Daoy (cell line): Measurements from ENCODE around the gene PRR30. TPM values are rescaled to one million over a fixed set of nuclear protein-coding genes. Genes with fewer than 3 reads are reported as not detected.

Source experiments
- DNase-seq: peaks from one replicate; pipeline ENCODE4 v3.0.0-alpha.2; 2015; ENCODE audit warnings: low read depth
- total RNA-seq: library from RNA; depleted of rRNA; stranded (reverse); fragments of >200 nt; shearing (Covaris generic); gene quantifications from 2 replicates; pipeline ENCODE4 v1.2.3, GENCODE V29; 2014; rRNA removed

PRR30 gene
- total RNA-seq, 1 experiment from 2014 or later = not detected

DNA sequence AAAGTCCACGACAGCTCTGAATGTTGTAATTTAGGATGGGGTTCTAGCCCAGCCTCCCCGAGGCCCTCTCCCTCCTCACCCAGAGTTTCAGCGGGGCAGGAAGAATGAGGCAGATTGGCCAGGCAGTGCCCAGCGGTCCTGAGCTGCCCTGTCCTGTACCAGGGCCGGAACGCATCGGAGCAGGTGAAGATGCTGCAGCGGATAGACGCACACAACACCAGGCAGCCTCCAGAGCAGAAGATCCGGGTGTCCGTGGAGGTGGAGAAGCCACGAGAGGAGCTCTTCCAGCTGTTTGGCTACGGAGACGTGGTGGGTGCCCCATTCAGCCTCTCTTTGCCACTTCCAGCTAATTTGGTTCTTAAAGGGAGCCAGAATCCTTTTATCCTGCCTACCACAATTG, 41.9 kb downstream of the PRR30 start:
- DNase-seq = no peak

DNA sequence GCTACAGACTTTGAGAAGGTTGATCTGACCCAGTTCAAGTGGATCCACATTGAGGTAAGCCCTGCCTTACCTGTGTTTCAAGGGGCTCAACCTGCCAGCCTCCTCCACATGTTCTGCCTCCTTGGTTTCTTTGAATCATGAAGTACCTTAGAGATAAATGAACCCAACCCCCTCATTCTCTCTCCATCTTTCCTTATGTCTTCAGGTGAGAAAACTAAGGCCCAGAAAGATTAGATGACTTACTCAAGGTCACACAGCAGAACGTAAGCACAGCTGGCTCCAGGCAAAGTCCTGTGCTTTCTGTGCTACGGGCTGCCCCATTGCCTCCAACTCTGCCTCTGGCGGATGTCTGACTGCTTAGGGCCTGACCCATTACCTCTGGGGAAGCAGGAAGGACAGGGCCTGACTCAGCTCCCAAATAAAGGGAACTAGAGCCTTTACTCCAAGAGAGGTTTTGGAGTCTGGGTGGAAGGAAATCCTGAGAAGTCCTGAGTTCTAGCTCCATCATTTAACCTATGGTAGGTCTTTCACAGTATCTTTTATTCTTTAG, 42.4 kb downstream of the PRR30 start:
- DNase-seq = no peak

DNA sequence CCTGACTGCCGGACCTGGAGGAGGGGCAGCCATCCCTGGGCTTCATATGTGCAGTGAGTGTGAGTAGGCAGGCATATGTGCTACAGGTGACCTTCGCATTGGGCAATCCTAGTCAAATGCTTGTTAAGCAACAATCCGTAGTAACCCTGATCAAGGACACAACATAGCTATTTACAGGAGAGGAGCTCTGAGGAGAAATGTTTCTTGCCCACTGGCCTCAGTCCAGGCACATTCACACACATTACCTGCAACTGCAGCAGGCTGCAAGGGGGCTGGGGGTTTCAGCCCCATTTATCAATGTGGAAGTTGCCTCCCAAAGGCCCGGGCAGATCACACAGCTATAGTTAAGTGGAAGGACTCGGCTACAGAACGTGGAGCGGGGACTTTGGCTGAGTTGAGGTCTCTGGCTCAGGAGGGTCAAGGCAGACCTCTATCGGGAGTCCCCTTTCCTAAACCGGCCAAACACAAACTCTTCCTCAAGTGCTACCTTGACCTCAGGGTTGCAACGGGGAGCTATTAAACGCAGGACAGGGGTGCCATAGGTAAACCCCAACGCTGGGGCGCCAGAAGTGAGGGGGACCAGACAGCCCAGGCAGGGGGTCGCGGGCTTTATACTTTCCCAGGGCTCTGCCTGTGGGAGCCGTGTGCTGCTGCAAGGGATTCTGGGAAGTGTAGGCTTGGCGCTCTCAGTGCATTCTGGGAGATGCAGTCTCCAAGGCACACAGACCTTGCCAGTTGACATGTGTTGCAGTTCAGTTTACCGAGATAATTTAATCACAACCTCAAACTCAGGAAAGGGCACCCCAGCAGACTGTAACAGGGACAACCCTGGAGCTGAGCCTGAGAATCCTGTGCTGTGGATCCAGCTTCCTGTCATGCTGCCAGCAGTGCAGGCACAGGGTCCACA, 43.2 kb downstream of the PRR30 start:
- DNase-seq = peak; percentile 58

DNA sequence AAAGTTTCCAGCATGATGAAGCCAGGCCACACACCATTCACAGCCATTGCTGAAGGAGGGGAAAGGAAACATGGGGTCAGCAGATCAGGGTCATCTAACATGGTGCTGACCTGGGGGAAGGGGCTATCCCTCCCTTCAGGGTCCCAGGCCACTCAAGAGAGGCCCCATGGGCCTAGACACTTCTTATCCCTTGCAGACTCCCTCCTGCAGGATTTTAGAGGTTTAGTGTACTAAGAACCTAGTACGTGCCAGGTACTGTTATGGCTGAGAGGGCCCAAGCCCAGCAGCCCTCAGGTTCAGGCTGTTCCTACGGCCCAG, 43.8 kb downstream of the PRR30 start:
- no peak for DNase-seq

DNA sequence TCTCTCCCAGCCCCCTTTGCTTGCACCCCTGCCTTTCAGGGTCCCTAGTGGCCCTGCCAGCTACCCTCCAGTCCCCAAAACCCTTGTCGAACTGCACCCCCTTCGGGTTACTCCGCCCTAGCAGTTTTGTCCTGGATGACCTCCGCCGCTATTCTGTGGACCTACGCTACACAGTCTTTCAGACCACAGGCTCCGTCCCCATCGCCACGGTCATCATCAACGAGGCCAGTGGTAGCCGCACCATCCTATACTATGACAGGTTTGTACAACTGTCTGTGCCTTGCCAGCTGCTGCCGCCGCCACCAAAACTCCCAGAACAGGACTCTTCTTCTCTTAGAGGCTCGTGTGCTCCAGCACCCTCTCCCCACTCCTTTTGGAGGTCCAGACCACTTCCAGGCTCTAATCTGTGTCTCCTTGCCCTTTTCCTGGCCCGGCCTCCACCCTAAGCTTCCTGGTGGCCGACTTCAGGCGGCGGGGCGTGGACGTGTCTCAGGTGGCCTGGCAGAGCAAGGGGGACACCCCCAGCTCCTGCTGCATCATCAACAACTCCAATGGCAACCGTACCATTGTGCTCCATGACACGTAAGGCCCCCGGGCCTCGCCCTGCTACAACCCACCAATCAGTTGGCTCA, 44.7 kb downstream of the PRR30 start:
- no peak for DNase-seq

DNA sequence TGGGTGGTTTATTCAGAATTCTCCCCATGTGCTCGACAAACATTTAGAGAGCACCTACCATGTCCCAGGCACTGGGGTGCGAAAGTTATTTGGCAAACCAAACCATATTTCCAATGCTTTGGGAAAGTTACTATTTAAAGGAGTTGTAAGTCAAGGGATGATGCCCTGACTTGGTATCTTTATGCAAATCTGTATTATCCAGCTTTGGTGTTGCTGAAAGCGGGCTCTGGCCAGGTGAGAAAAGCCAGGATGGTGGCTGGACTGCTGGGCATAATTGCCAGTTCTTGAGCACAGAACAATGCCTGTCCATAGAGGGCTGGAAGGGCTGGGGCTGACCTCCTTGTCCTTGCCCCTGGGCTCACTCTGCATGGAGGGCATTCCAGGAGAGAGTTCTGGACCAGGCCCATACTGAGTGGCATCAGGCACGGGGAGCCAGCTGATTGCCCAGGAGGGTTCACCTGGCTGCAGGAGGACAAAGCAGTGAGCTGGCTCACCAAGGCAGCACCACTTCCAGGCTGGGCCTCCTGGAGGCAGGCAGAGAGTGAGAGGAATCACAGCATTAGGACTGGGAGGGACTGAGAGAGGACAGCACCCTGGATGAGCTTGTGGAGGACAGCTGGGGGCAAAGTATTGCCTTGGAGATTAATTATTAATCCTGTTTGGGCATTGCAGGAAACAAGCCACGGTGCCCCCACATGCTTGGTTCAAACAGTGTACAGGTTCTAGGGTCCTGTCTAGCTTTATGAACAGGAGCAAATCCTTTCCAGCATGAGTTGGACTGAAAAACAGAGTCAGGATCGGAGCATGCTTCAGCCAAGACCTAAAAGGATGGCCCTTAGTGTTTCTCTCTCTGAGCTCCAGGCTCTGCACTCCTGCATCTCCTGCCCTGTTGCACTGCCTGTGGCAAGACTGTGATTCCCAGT, 45.5 kb downstream of the PRR30 start:
- no peak for DNase-seq

DNA sequence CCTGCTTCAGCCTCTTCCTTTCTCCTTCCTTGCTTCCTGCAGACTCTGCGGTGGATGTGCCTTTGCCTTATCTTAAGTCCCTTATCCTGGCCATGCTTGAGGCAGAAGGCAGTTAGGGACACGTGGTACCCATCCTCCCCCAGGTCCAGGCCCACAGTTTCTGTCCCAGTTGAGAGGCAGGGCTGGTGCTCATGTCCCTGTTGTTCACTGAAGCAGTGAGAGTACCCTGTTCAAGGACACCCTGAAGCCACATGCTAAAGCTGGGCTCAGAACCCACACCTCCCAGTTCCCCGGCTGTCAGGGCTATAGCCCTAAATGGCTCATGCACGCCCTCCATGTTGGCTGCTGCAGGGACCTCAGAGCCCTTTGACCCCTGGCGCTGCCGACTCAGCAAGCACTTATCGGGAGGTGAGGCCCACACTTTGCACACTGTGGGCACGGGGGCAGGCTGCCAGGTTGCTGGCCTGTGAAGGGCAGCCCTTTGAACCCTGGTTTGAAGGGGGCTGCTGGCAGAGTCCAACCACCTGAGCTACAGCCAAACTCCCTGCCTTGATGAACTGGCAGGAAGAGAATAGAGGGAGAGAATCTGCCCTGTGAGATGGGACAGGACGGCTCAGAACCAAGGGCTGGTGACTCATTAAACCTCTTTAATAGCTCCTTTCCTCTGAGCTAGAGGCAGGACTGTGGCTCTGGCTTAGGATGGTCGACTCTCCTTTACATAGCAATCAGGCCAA, 46.3 kb downstream of the PRR30 start:
- DNase-seq = no peak

DNA sequence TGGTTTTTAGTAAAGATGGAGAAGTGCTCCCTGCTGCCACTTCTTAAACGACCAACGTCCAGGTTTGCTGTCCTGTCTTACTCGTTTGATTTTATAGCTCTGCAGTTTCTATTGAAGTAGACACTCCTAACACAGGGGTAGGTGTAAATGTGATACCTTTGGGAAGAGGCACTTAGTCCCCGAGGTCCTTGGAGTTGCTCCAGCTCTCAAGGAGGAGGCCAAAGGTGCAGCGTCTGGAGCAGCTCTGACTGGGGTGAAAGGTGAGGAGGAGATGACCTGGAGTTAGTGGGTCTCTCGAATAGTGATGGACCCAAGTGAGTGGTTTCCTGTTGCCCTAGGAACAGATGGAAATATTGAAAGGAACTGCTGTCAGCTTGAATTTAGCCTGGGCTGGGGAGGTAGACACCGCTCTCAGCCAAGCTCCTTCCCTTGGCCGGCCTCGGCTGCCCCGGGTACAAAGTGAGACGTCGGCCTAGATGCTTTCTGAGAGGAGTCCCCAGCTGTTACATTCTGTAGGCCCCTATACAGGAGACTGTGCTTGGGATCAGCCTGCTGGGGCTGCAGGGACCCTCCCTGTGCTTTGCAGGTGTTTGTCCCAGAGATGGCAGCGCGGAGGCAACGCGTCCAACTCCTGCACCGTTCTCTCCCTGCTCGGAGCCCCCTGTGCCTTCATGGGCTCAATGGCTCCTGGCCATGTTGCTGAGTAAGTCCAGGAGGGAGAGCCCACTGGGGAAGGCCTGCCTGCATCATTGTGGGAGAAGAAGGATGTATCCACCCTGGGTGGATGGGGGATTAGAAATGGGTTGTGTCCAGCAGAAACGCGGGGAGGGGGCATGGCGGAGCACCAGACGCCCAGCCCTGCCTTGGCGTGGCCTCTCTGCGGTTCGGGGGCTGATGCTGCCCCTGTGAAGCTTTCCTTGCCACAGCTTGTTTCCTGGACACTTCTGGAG, 47.2 kb downstream of the PRR30 start:
- DNase-seq = no peak

DNA sequence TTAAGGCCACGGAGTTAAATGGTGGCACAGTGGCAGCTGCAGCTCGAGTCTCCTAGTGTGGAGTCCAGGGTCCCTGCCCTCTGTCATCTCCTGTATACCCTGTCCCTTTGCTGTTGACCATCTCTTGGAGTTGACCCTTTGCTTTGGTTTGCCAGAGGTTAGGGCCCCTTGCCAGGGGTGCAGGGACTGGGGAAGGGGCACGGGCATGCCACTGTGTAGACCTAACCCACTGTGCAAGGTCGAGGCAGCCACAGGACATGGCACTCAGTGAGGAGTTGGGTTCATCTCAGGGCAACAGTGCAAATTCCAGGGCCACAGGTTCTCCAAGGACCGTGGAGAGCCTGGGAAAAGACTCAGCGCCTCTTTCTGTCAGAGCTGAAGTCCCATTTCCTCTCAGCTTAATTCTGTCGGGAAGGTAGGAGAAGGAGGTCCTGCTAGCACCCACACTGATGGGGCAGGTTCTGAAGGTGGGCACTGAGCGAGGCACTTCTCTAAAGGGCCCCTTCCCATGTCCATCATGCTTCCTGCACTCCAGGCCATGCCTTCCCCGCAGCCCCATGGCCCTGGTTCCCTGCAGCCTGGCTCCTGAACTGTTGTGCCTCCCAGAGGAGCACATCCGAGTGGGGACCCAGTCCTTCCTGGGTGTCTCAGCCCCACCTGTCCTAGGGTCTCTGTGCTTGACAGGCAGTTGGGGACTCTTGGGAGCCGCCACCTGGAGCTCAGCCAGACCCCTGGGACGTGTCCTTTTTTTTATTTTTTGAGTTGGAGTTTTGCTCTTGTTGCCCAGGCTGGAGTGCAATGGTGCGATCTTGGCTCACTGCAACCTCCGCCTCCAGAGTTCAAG, 49.9 kb downstream of the PRR30 start:
- no peak for DNase-seq

DNA sequence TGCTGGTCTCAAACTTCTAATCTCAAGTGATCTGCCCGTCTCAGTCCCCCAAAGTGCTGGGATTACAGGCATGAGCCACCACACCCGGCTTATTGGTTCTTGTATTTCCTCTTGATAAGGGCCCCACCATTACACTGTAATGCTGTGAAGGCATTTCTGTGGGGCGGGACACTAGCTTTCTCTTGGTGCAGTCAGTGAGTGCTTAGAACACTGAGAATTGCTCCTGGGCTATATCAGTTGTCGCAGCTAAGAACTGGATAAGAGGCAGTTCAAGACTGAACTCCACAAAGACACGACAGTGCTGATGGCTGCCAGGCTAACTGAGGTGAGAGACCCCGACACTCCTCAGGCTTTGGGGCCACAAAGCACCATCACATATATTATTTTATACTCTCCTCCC, 50.6 kb downstream of the PRR30 start:
- no peak for DNase-seq

DNA sequence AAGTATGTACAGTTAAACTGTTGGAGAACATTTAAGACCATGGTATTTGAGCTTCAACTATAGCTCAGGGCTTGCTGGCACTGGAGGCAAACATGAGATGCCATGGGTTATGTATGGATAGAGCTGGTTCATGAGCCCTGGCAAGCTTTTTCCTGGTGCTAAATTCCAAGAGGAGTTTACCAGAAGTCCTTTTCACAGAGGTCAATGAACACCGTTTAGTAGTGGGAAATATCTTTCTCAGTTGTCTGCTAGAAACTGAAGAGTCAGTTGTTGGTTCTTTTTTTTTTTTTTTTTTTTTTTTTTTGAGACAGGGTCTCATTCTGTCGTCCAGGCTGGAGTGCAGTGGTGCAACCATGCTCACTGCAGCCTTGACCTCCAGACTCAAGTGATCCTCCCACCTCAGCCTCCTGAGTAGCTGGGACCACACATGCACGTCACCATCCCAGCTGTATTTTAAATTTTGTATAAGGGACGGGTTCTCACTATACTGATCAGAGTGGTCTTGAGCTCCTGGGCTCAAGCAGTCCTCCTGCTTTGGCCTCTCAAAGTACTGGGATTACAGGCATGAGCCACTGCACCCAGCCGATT, 51.3 kb downstream of the PRR30 start:
- DNase-seq = no peak

Other genes with a start within 250 kb of the PRR30 start
- 4.6 and 6.6 TPM in 2 replicates for gene MAPRE3, start 168.8 kb downstream of the PRR30 start, total RNA-seq
- 36.7 and 42.7 TPM in 2 replicates for gene TMEM214, start 106.4 kb downstream of the PRR30 start, total RNA-seq
- gene AGBL5, start 87.7 kb downstream of the PRR30 start, total RNA-seq = 19.3 and 22.5 TPM in 2 replicates
- 184 and 194 TPM in 2 replicates for gene OST4, start 67.8 kb downstream of the PRR30 start, total RNA-seq
- 6.0 and 10.2 TPM in 2 replicates for gene EMILIN1, start 60.8 kb downstream of the PRR30 start, total RNA-seq
- gene KHK, start 52.6 kb downstream of the PRR30 start, total RNA-seq = 1.1 and 2.9 TPM in 2 replicates
- 3.4 and 8.6 TPM in 2 replicates for gene CGREF1, start 20.3 kb downstream of the PRR30 start, total RNA-seq
- 1.7 TPM in 1 of 2 replicates, not detected in the other for gene ABHD1, start 15.6 kb downstream of the PRR30 start, total RNA-seq
- 79.3 and 84.9 TPM in 2 replicates for gene PREB, start 4.8 kb downstream of the PRR30 start, total RNA-seq
- not detected in 2 replicates for gene TCF23, start 9.6 kb upstream of the PRR30 start, total RNA-seq
- gene ATRAID, start 72.6 kb upstream of the PRR30 start, total RNA-seq = 94.2 and 249 TPM in 2 replicates
- gene SLC5A6, start 72.9 kb upstream of the PRR30 start, total RNA-seq = 86.8 and 101 TPM in 2 replicates
- 26.6 and 29.7 TPM in 2 replicates for gene CAD, start 78.0 kb upstream of the PRR30 start, total RNA-seq
- gene SLC30A3, start 123.6 kb upstream of the PRR30 start, total RNA-seq = 0.11 TPM in 1 of 2 replicates, not detected in the other
- not detected in 2 replicates for gene DNAJC5G, start 136.0 kb upstream of the PRR30 start, total RNA-seq
- gene TRIM54, start 143.0 kb upstream of the PRR30 start, total RNA-seq = not detected in 2 replicates
- gene UCN, start 169.0 kb upstream of the PRR30 start, total RNA-seq = 0.11 TPM in 1 of 2 replicates, not detected in the other
- 58.5 and 62.8 TPM in 2 replicates for gene MPV17, start 183.7 kb upstream of the PRR30 start, total RNA-seq
- 36.6 and 49.1 TPM in 2 replicates for gene GTF3C2, start 217.4 kb upstream of the PRR30 start, total RNA-seq
- gene EIF2B4, start 230.9 kb upstream of the PRR30 start, total RNA-seq = 40.3 and 49.1 TPM in 2 replicates
- 107 and 126 TPM in 2 replicates for gene SNX17, start 231.2 kb upstream of the PRR30 start, total RNA-seq
- gene ZNF513, start 241.3 kb upstream of the PRR30 start, total RNA-seq = 4.0 and 5.5 TPM in 2 replicates